Retinal pigment epithelial cell (primary cell): ENCODE measurements around the gene ANK2.

ENCODE experiments used
- DNase-seq: peaks from one replicate; pipeline ENCODE4 v3.0.0-alpha.2; 2010; ENCODE audit warnings: low read depth
- H3K4me3 ChIP-seq: 2 replicates; pipeline ENCODE4 v1.5.1; 2011; ENCODE audit warnings: mild to moderate bottlenecking, low read length, control low read depth, moderate library complexity
- CTCF ChIP-seq: conservative IDR thresholded peaks from 2 replicates; pipeline ENCODE4 v1.5.1; 2011; ENCODE audit warnings: low read depth, low read length, control low read depth, inconsistent platforms

Gene ANK2

GRCh38 chr4:113410686-113411085 lies 361.2 kb downstream of the ANK2 start:
- no peak for TF ChIP-seq CTCF
- H3K4me3 ChIP-seq = no peak overlapping the region
- DNase-seq = no peak

- H3K4me3 ChIP-seq = no peak overlapping the region
- peak; percentile 13 for TF ChIP-seq CTCF
- DNase-seq = peak; percentile 52
Observed at GRCh38 chr4:113411496-113411938, 362.1 kb downstream of the ANK2 start.

- no peak for DNase-seq
- H3K4me3 ChIP-seq = no peak overlapping the region
- TF ChIP-seq CTCF = no peak
Observed at GRCh38 chr4:113419631-113420030, 370.2 kb downstream of the ANK2 start.

GRCh38 chr4:113420938-113421337 lies 371.5 kb downstream of the ANK2 start:
- no peak overlapping the region for H3K4me3 ChIP-seq
- no peak for TF ChIP-seq CTCF
- DNase-seq = no peak

GRCh38 chr4:113423631-113424030 lies 374.2 kb downstream of the ANK2 start:
- no peak for DNase-seq
- no peak overlapping the region for H3K4me3 ChIP-seq
- no peak for TF ChIP-seq CTCF

GRCh38 chr4:113433116-113433515 lies 383.7 kb downstream of the ANK2 start:
- H3K4me3 ChIP-seq = no peak overlapping the region
- TF ChIP-seq CTCF = no peak
- DNase-seq = no peak
